GM21723 (cell line): ENCODE measurements around the gene GTPBP1.

Experiments used
- ATAC-seq: cut with Tn5 transposase; IDR thresholded peaks from one replicate; pipeline ENCODE4 v1.9.1; 2021; ENCODE audit warnings: mild to moderate bottlenecking, moderate library complexity; ENCODE audit not compliant: unreplicated experiment

Gene GTPBP1

DNA sequence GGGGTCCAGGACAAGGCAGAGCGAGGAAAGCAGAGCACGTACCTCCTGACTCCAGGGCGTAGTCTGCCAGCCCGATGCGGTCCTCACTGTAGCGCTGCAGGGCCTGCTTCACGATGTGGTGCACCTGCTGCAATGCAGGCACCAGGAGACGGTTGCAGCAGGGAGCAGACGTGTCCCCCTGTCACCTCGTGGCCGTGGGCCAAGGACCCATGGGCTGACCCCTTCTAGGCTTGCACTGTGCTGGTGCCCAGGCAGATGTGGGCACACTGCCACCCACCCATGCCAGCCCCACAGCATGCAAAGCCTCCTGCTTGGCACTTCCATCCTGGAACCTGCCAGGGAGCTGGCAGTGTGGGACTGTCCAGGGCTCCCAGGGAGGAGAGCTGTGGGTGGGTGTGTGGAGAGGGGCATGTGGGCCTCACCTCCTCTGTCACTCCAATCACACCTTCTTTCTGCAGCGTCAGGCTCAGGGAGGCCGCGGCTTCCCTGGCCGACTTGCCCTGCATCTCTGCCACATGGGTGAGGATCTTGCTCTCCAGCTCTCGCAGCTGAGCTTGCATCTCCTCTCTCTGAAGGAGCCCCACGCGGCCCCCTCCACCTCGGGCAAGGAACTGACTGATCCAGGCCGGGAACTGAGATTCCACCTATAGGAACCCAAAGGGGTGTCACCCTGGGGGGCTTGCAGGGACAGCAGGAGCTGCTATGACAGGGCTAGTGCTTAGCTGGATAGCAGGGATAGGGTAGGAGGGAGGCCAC is 33.7 kb downstream of the GTPBP1 start:
- no peak for ATAC-seq

DNA sequence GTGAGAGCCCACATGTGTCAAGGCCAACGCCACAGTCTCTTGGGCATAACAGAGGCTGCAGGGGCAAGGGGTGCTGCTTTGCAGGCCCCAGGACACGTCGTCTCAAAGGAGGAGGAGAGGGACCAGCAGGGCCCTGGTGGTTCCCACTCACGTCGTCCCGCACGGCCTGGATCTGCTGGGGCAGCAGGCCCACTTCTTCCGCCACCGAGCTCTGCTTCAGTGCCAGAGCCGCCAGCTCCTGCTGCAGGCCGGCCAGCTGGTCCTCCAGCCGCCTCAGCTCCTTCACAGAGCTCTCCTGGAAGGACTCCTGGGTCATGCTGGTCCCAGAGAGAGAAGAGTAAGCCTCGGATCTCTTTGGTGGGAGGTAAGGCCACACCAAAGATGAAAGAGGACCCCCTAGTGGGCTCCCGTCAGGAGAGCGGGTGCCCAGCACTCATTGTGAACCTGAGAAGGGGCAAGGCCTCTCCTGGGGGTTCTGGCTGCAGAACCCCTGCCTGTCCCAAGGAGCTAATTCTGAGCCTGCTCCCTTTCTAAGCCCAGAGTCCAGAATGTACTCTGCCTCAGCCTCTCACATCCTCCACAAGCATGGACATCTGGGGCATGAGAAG is 34.5 kb downstream of the GTPBP1 start:
- ATAC-seq: no peak

DNA sequence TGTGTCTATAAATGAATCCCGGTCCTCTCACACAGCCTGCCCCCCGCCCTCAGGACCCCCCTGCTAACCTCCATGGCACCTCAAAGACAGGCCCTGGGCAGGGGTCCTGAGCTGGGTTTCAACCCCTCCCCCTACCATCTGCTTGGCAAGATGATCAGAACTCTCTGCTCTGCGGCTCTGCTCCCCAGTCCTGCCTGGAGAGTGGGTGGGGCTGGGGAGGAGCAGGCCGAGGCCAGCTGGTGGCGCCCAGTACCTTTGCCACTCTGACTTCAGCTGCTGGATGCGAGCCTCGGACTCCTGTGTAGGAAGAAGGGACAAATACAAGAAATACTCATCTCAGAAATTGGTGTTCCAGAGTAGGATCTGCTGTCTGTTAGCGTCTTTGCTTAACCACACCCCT is 35.0 kb downstream of the GTPBP1 start:
- no peak for ATAC-seq

DNA sequence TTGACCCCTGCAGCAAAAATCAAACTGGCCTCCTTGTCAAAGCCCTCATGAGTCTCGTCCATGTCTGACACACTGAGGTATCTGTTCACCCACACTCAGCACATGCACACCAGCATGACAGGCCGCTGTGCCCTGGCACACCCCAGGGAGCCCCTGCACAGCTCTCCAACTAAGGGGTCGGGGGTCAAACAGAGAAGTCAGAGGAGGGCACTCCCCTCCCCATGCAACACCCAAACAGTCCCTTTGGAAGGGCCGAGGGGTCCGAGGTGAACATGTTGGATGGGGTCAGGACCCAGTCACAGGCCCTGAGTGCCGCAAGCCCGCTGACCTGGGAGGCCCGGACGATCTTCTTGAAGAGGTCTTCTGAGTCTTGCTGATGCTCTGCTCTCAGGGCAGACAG is 35.4 kb downstream of the GTPBP1 start:
- no peak for ATAC-seq

DNA sequence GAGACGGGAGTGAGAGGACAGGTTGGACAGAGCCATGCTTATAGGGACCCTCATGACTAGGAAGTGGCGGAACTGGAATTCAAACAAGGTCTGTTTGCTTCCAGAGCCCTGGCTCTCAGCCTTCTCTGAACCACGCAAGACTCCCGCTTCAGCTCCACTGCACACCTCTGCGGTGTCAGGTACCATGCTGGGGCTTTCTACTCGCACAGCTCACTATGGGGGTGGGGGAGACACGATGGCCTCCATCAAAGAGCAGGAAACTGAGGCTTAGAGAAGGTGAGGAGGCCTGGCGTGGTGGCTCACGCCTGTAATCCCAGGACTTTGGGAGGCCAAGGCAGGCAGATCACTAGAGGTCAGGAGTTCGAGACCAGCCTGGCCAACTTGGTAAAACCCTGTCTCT is 35.8 kb downstream of the GTPBP1 start:
- no peak for ATAC-seq

DNA sequence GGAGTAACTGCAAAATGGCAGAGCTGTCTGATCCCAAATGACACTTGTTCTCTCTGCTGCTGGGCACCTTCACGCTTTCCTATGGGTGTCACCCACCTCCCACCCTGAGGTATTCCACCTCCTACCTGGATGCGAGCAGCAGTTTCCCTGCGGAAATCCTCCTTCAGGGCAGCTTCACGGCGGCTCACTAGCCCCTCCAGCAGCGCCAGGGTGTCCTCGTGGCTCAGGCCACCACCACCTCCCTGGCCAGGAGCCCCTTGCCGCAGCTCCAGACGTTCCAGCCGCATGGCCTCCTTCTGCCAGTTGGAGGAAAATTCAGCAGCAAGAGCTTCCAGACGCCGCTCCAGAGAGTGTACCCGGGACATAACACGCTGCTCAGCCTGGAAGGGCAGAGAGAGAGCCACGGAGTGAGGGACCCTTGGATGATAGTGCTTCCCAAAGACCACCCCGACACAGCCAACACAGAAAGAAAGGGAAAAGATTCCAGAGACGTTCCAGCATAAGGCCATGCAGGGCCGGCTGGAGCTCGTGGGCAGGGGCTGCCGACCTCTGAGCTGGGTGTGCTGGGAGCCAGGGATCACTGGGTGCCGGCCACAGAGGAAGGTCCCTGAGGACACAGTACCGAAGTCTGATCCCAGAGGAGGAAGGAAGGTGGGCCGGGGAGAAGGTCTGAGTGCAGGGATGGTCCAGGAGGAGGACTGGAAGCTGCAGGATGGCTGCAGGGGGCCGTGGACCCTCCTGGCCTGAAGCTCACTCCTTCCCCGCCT is 36.6 kb downstream of the GTPBP1 start:
- no peak for ATAC-seq

DNA sequence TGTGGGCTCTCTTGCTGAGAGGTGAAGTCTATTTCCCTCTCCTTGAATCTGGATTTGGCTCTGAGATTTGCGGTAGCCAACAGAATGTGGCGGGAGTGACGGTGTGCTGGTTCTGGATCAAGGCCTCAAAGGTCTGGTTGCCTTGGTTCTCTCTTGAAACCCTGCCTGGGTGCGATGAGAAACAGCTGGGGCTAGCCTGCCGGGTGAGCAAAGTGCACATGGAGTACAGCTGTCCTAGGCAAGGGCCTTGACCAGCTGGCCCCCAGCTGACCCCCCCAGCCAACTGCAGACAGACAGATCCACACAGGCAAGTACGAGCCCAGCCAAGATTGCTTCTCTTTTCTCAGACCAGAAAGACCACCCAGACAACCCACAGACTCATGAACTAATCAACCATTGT is 39.2 kb downstream of the GTPBP1 start:
- no peak for ATAC-seq

DNA sequence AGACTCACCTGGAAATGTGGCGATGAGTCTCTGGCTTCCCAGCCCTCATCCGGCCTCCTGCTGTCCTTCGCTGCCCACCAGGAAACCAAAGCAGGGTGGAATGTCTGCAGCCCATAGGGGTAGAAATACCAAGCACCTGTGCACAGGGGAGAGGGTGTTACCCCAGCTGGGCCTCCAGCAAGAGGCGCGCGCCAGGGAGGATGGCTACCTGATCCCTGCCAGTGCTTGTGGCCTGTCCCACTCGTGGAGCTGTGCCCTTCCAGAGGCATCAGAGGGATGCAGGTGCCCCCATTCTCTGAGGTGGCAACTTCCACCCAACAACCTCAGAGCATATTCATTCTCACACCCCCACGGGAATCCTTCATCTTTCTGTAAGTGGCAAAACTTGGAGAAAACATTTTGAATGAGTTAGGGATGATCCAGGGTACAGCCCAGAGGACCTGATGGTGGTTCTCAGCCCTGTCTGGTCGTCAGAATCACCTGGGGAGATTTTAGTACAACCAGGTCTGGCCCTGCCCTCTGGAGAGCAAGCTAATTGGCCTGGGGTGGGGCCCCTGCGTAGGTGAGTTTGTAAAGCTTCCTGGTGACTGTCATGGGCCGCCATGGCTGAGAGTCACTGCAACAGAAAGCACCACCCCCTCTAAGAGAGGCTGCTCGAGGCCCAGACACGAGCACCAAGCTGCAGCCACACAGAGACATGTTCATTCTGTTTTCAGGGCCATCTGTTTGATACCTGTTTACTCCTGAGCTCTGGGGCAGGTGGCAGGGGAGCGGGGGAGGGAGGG is 40.1 kb downstream of the GTPBP1 start:
- ATAC-seq: no peak

DNA sequence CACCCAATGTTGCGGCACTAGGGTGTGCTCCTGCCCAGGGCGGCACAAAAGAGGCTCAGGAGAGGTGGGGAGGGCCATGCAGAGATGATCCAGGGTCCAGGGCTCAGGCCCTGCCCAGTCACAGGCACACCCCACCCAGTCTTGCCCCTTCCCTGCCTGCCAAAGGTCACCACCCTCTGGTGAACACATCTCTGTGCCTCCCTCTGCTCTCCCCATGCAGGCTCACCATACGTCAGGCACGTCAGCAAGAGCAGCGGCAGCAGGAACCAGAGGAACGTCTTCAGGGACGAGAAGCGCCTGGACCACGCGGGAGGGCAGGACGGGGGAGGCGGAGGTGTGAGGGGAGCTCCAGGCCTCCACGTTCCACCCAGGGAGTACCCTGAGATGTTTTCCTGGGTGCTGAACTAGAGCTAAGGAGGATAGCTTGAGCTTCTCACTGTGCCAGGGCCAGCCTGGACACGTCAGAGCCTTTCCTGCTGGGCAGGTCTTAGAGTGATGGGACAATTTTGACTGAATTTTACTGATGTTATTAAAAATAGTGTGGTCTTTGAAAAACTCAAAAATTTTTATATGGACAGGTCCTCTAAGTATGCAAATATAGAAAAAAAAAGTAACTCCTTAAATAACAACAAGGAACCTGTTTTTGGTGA is 42.9 kb downstream of the GTPBP1 start:
- ATAC-seq: no peak

DNA sequence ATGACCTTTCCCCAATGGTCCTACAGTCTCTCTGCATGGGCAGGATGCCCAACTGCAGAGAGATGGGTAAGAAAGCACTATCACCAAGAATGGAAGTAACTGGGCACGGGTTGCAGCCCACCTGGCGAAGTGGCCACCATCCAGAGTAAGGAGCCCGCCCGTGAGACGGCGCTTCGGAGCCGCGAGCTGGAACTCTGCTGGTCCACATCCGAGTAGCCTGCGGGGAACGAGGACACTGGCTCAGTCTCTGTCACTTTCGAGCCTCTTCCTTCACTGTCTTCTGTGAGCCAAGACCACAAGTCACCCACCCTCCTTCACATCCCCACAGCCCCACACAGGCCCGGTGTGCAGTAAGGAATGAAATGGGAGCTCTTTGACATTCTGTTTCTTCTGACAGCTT is 44.4 kb downstream of the GTPBP1 start:
- ATAC-seq: no peak

DNA sequence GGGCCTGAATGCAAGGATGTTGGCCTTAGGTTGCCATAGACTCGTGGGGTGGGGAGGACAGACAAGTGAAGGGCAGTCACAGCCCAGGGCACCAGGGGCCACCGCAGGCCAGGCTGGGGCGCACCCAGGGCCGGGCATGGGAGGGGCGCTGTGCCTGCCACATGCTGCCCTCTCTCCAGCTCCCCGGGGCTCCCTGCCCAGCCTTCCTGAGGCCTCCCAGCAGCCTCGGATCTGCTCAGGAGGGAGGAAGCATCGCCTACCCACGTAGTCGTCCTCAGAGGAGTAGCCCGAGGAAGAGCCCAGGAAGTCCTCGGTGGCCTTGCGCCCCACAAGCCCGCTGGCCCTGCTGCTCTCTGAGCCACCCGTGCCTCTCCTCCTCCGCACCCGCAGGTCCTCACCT is 44.9 kb downstream of the GTPBP1 start:
- ATAC-seq: no peak

DNA sequence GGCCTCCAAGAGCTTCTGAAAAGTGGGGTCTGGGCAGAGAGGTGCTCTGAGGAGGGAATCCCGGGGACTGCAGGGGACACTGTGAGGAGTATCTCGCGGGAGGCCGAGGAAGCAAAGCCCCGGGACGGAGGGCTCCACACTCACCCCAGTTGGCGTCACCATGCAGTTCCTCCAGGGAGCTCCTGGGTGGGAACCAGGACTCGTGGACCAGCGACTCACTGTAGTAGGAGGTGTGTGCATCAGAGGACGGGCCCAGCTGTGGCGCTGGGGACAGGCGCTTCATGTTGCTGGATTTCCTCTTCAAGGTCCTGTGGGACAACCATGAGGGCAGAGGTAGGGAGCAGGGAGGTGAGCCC is 45.3 kb downstream of the GTPBP1 start:
- ATAC-seq: no peak

DNA sequence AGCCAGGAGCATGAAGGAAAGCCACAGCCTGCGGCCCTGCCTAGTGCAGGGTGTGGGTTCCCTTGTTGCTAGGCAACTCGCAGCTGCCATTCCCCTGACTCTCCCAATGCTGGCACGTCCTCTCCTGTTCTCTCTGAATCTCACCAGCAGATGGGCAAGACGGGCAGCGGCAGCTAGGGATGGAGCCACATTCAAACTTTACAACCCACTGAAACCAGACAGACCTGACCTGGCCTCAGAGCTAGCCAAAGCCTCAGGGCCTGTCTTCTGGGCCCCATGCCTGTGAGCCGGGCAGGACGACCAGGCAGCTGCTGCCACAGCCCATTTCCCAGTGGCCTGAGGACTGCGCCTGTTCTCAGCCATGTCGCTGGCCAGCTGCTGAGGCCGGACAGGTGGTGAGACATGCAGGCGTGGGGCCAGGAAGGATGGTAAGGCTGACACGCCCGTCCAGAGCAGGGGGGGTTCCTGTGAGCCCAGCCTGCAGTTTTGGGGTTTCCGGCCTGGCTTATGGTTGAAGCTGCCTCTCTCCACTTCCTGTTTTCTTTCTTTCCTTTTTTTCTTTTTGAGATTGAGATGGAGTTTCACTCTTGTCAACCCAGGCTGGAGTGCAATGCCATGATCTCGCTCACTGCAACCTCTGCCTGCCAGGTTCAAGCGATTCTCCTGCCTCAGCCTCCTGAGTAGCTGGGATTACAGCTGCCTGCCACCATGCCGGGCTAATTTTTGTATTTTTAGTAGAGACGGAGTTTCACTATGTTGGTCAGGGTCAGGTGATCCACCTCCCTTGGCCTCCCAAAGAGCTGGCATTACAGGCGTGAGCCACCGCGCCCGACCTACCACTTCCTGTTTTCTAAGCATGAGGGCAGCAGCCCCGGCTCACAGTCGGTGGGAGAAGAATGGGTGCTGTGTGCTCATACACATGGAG is 45.9 kb downstream of the GTPBP1 start:
- ATAC-seq: no peak

DNA sequence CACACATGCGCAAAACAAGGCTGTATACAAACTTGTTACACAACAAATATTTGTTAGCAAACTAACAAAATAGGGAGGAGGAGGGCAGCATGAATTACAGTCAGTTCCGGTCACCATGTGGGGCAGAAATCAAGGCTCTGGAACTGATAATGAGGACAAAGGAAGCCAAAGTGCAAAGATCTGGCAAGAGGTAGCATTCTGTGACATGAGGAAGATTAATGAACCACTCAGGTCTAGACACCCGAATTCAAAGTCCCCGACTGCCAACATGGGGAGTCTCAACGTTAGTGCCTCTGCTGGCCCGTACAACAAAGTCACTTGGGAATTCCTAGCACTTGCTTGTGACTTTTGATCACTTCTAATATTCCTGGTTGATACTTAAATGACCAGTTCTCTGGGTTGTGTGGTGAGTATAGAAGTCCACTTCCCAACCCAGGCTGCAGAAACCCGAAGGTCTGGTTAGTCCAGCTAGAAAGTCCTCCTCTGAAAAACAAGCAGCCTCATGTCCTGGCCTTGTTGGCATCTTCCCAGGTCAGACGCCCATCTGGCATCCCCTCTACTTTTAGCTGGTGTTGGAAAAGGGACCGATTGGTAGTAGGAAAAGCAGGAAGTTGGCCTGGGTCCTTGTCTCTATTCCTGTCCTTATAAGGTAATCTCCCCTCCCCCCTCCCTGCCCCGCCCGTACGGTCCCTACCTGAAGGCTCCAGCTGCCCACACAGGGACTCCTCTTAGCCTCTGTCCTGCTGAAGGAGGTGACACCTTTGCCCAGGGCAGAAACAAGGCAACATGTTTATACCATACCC is 48.4 kb downstream of the GTPBP1 start:
- no peak for ATAC-seq

DNA sequence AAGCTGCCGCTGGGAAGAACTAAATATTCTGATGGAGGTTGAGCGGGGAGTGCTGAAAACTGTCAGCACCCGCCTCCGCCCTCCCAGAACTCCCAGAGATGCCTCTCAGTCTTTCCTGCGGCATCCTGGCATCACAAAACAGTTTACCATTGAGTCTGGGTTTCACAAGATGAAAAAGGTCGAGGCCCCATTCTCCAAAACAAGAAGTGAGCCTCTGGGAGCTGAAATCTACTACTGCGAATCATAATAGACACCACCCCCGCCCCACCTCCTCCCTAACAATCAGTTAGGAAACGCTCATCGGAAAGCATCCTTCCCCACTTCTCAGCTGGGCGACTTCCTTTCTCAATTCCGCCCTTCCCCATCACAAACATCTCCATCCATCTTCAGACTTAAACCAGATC is 49.0 kb downstream of the GTPBP1 start:
- no peak for ATAC-seq

DNA sequence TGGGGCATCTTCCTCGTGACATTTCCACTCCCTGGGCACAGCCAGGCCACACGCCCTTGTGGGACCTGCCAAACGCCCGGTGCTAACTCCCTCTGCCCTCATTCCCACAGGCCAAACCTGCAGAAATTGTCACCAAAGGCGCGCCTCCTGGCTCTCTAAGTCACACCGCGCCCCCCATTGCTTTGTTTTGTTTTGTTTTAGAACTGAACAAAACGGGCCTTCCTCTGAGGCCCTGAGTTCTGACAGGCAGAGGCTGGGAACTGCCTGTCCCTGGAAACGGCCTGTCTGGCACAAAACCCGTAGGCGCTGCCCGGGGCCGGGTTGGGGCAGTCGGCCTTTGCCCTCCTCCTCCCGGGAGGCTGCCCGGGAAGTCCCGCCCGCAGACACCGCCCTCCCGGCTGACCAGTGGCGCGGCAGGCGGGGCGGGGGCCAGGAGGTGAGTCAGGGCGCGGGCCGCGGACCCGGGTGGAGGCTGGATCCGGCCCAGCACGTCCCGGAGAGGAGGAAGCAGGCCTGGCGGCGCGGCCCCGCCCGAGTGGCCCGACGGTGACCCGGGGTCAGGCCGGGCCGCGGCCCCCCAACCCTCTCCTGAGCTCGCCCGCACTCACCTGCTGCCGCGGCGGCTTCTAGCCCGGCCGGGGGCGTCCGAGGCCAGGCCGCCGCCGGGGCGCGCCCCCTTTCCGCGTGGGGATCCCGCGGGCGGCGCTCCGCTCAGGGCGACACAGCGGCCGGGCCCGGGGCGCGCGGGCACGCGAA is 49.6 kb downstream of the GTPBP1 start:
- ATAC-seq: peak; percentile 29

DNA sequence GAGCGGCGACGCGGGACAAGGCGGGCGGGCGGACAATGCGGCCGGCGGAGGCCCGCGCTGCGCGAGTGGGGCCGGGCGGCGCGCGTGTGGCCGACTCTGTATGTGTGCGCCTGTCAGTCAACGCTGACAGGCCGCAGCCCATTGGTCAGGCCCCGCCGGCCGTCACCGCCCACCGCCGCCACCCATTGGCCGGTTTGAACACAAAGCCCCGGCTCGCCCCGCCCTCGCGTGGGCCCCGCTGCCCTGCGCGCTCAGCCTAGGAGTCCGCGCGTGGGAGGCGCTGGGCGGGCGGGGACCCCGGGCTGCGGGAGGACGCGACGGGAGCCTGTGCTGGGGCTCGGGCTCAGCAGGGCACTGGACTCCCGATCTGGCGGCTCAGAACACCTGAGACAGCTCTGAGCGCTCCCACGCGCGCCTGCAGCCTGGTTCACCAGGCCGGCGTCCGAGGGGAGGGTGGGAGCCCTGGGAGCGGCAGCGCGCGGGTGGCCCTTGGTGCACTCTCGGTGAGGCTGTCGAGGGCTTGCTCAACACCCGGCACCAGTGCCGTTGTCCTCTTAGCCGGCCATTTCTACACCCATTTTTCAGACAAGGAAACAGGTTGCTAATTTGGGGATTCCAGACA is 50.3 kb downstream of the GTPBP1 start, which contains the start of gene SUN2:
TSS of gene SUN2 (minus strand) at position 88 of the 622 bp plus-strand sequence. CDS start 3,370 bp downstream, outside the sequence.
- ATAC-seq: peak; percentile 64
